WTC11 (cell line): Measurements from ENCODE around the gene METTL22.

Experiments used
- ETV6 ChIP-seq: sonication (generic); formaldehyde crosslinking; IDR thresholded peaks from 2 replicates; pipeline ENCODE4 v1.8.1; 2022; ENCODE audit warnings: mild to moderate bottlenecking, missing genetic modification reagents
- NFE2L1 ChIP-seq: sonication (generic); formaldehyde crosslinking; IDR thresholded peaks from 2 replicates; pipeline ENCODE4 v1.8.1; 2023; ENCODE audit warnings: missing genetic modification reagents
- NR1H2 ChIP-seq: sonication (generic); formaldehyde crosslinking; IDR thresholded peaks from 2 replicates; pipeline ENCODE4 v1.9.0; 2021; ENCODE audit warnings: mild to moderate bottlenecking, moderate library complexity, missing genetic modification reagents
- NR2C2 ChIP-seq: sonication (generic); formaldehyde crosslinking; IDR thresholded peaks from 2 replicates; pipeline ENCODE4 v1.8.0; 2022; ENCODE audit warnings: mild to moderate bottlenecking, missing genetic modification reagents
- SP1 ChIP-seq: sonication (generic); formaldehyde crosslinking; conservative IDR thresholded peaks from 2 replicates; pipeline ENCODE4 v1.8.1; 2022; ENCODE audit warnings: missing genetic modification reagents
- TEAD1 ChIP-seq: sonication (generic); formaldehyde crosslinking; IDR thresholded peaks from 2 replicates; pipeline ENCODE4 v1.8.0; 2022; ENCODE audit warnings: mild to moderate bottlenecking, missing genetic modification reagents
- TF ChIP-seq, protein P1 (sequence below): fragments of 200-600 bp; IDR thresholded peaks from 2 replicates; pipeline ENCODE4 v1.8.0; 2022; ENCODE audit warnings: antibody characterized with exemption
- TF ChIP-seq, protein P2 (sequence below): sonication (generic); formaldehyde crosslinking; IDR thresholded peaks from 2 replicates; pipeline ENCODE4 v1.8.0; 2023; ENCODE audit warnings: missing genetic modification reagents
- TF ChIP-seq, protein P3 (sequence below): sonication (generic); formaldehyde crosslinking; IDR thresholded peaks from 2 replicates; pipeline ENCODE4 v1.8.1; 2023; ENCODE audit warnings: mild to moderate bottlenecking, missing genetic modification reagents
- TF ChIP-seq, protein P4 (sequence below): sonication (generic); formaldehyde crosslinking; IDR thresholded peaks from 2 replicates; pipeline ENCODE4 v1.8.0; 2022; ENCODE audit warnings: mild to moderate bottlenecking, missing genetic modification reagents
- TF ChIP-seq, protein P5 (sequence below): sonication (generic); formaldehyde crosslinking; IDR thresholded peaks from 2 replicates; pipeline ENCODE4 v1.8.1; 2023; ENCODE audit warnings: mild to moderate bottlenecking, missing genetic modification reagents, moderate library complexity
- TF ChIP-seq, protein P6 (sequence below): sonication (generic); formaldehyde crosslinking; IDR thresholded peaks from 2 replicates; pipeline ENCODE4 v1.8.1; 2023; ENCODE audit warnings: mild to moderate bottlenecking, missing genetic modification reagents, moderate library complexity

DNA sequence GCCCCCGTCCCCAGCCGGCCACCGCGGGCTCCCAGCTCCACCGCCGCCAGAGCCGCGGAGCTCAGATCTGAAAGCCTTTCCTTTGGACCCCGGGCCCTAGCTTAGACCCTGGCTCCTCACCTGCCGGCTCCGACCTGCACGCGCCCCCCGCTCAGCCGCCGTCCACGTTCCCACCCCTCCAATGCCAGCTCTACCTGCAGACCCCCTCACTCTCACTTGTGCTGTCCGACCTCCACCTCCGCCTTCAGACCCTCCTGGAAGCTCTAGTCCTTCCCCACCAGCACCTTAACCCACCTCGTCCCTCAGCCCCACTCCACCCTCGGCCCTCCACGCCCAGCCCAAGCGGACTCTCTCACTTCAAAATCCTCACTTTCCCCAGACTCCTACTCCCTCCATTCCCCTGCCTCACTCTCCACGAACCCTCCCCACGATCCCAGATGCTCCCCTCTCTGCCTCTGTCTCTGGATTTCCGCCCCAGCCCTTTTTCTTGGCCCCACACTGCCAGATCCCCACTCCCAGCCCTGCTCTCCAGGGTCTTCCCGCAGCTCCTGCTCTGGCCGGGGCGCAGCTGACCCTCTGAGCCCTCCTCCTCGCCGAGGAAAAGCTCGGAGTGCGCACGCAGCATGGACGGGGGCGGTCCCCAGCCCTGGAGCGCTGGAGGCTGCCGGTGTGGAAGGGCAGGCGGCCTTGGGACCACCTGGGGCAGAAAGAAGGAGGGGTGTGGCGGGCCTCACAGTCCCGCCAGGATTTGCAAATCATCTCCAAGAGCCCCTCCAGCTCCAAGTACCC lies 31.4 kb upstream of the METTL22 start, which contains the start of gene TMEM114:
- TF ChIP-seq, protein P1, sequence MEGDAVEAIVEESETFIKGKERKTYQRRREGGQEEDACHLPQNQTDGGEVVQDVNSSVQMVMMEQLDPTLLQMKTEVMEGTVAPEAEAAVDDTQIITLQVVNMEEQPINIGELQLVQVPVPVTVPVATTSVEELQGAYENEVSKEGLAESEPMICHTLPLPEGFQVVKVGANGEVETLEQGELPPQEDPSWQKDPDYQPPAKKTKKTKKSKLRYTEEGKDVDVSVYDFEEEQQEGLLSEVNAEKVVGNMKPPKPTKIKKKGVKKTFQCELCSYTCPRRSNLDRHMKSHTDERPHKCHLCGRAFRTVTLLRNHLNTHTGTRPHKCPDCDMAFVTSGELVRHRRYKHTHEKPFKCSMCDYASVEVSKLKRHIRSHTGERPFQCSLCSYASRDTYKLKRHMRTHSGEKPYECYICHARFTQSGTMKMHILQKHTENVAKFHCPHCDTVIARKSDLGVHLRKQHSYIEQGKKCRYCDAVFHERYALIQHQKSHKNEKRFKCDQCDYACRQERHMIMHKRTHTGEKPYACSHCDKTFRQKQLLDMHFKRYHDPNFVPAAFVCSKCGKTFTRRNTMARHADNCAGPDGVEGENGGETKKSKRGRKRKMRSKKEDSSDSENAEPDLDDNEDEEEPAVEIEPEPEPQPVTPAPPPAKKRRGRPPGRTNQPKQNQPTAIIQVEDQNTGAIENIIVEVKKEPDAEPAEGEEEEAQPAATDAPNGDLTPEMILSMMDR = no peak
- TF ChIP-seq, protein P2, sequence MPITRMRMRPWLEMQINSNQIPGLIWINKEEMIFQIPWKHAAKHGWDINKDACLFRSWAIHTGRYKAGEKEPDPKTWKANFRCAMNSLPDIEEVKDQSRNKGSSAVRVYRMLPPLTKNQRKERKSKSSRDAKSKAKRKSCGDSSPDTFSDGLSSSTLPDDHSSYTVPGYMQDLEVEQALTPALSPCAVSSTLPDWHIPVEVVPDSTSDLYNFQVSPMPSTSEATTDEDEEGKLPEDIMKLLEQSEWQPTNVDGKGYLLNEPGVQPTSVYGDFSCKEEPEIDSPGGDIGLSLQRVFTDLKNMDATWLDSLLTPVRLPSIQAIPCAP = no peak
- TF ChIP-seq SP1 (CRISPR knock-in tag) = no peak
- TF ChIP-seq, protein P3, sequence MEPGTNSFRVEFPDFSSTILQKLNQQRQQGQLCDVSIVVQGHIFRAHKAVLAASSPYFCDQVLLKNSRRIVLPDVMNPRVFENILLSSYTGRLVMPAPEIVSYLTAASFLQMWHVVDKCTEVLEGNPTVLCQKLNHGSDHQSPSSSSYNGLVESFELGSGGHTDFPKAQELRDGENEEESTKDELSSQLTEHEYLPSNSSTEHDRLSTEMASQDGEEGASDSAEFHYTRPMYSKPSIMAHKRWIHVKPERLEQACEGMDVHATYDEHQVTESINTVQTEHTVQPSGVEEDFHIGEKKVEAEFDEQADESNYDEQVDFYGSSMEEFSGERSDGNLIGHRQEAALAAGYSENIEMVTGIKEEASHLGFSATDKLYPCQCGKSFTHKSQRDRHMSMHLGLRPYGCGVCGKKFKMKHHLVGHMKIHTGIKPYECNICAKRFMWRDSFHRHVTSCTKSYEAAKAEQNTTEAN (CRISPR knock-in tag) = no peak
- TF ChIP-seq TEAD1 (CRISPR knock-in tag) = no peak
- TF ChIP-seq, protein P4, sequence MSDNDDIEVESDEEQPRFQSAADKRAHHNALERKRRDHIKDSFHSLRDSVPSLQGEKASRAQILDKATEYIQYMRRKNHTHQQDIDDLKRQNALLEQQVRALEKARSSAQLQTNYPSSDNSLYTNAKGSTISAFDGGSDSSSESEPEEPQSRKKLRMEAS (CRISPR knock-in tag) = no peak
- TF ChIP-seq NR2C2 (CRISPR knock-in tag) = no peak
- TF ChIP-seq NR1H2 (CRISPR knock-in tag) = no peak
- 0 out of 2 replicates have a peak, but pooled peaks have one; percentile 26 for TF ChIP-seq NFE2L1
- TF ChIP-seq, protein P5, sequence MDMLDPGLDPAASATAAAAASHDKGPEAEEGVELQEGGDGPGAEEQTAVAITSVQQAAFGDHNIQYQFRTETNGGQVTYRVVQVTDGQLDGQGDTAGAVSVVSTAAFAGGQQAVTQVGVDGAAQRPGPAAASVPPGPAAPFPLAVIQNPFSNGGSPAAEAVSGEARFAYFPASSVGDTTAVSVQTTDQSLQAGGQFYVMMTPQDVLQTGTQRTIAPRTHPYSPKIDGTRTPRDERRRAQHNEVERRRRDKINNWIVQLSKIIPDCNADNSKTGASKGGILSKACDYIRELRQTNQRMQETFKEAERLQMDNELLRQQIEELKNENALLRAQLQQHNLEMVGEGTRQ (CRISPR knock-in tag) = no peak
- TF ChIP-seq, protein P6, sequence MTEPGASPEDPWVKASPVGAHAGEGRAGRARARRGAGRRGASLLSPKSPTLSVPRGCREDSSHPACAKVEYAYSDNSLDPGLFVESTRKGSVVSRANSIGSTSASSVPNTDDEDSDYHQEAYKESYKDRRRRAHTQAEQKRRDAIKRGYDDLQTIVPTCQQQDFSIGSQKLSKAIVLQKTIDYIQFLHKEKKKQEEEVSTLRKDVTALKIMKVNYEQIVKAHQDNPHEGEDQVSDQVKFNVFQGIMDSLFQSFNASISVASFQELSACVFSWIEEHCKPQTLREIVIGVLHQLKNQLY = no peak
- TF ChIP-seq ETV6 (CRISPR knock-in tag) = no peak
